Parathyroid adenoma (tissue), 2 donors: Measurements from ENCODE around the gene RPS23.

Experiments used
- H2AFZ ChIP-seq: fragments of 300-600 bp; sonication (generic); one replicate; pipeline ENCODE4 v1.7.0; 2017; ENCODE audit warnings: antibody characterized with exemption, mild to moderate bottlenecking
- H3K27ac ChIP-seq: fragments of 300-600 bp; sonication (generic); one replicate; pipeline ENCODE4 v1.7.0; 2017
- H3K27me3 ChIP-seq: fragments of 300-600 bp; sonication (generic); one replicate; pipeline ENCODE4 v1.7.0; 2017; ENCODE audit warnings: low read length; ENCODE audit not compliant: control insufficient read depth, insufficient read depth
- H3K36me3 ChIP-seq: fragments of 300-600 bp; sonication (generic); one replicate; pipeline ENCODE4 v1.7.0; 2017; ENCODE audit warnings: low read length; ENCODE audit not compliant: control insufficient read depth, insufficient read depth
- H3K4me1 ChIP-seq: fragments of 300-600 bp; sonication (generic); one replicate; pipeline ENCODE4 v1.7.0; 2017; ENCODE audit warnings: control low read depth
- H3K4me2 ChIP-seq: fragments of 300-600 bp; sonication (generic); one replicate; pipeline ENCODE4 v1.7.0; 2017; ENCODE audit warnings: low read length
- H3K4me3 ChIP-seq: fragments of 300-600 bp; sonication (generic); one replicate; pipeline ENCODE4 v1.7.0; 2017; ENCODE audit warnings: low read depth, low read length
- H3K79me2 ChIP-seq: fragments of 300-600 bp; sonication (generic); one replicate; pipeline ENCODE4 v1.7.0; 2017; ENCODE audit warnings: control low read depth
- H3K9ac ChIP-seq: fragments of 300-600 bp; sonication (generic); one replicate; pipeline ENCODE4 v1.7.0; 2017; ENCODE audit warnings: mild to moderate bottlenecking
- H3K9me3 ChIP-seq: fragments of 300-600 bp; sonication (generic); one replicate; pipeline ENCODE4 v1.7.0; 2017; ENCODE audit warnings: low read length; ENCODE audit not compliant: control insufficient read depth
- CTCF ChIP-seq: fragments of 300-600 bp; sonication (generic); IDR thresholded peaks from one replicate; pipeline ENCODE4 v1.7.0; 2017; ENCODE audit warnings: antibody characterized with exemption, mild to moderate bottlenecking
- donor health status: primary hyperparathyroidism.

The RPS23 gene

GRCh38 chr5:82252744-82253143 is 25.4 kb downstream of the RPS23 start:
- H3K27ac ChIP-seq: no peak overlapping the region
- H3K4me3 ChIP-seq: no peak overlapping the region
- TF ChIP-seq CTCF: no peak
- no peaks in the 10 kb centered on the region for H3K27me3 ChIP-seq
- H3K4me1 ChIP-seq: no peaks in the 10 kb centered on the region
- H3K9ac ChIP-seq: no peak overlapping the region
- H3K4me2 ChIP-seq: no peak overlapping the region
- no peaks in the 10 kb centered on the region for H3K79me2 ChIP-seq
- no peak overlapping the region for H2AFZ ChIP-seq
- no peaks in the 10 kb centered on the region for H3K9me3 ChIP-seq
- H3K36me3 ChIP-seq: no peaks in the 10 kb centered on the region

GRCh38 chr5:82246960-82247574 is 31.1 kb downstream of the RPS23 start:
- TF ChIP-seq CTCF: no peak
- no peak overlapping the region for H2AFZ ChIP-seq

GRCh38 chr5:82244854-82245635 is 33.1 kb downstream of the RPS23 start:
- no peaks in the 10 kb centered on the region for H3K36me3 ChIP-seq
- no peak overlapping the region for H3K9ac ChIP-seq
- no peak overlapping the region for H3K27ac ChIP-seq
- TF ChIP-seq CTCF: peak; percentile 14
- peak overlapping the region; percentile 39 for H3K4me2 ChIP-seq
- no peaks in the 10 kb centered on the region for H3K79me2 ChIP-seq
- peak overlapping the region; percentile 8 for H2AFZ ChIP-seq
- H3K4me3 ChIP-seq: no peak overlapping the region
- no peaks in the 10 kb centered on the region for H3K27me3 ChIP-seq
- H3K9me3 ChIP-seq: no peaks in the 10 kb centered on the region
- H3K4me1 ChIP-seq: no peaks in the 10 kb centered on the region

More at GRCh38 chr5:82246960-82247574, 31.1 kb downstream of the RPS23 start:
- Histone ChIP-seq H3K4me3 (no peak overlapping the region), H3K36me3 (no peaks in the 10 kb centered on the region), H3K4me2 (no peak overlapping the region), H3K79me2 (no peaks in the 10 kb centered on the region), H3K4me1 (no peaks in the 10 kb centered on the region), H3K27ac (no peak overlapping the region), H3K9ac (no peak overlapping the region), H3K9me3 (no peaks in the 10 kb centered on the region), H3K27me3 (no peaks in the 10 kb centered on the region)

- H3K27ac ChIP-seq: no peak overlapping the region
- no peak overlapping the region for H3K9ac ChIP-seq
- no peaks in the 10 kb centered on the region for H3K79me2 ChIP-seq
- no peak overlapping the region for H3K4me3 ChIP-seq
- no peak overlapping the region for H3K4me2 ChIP-seq
- H2AFZ ChIP-seq: no peak overlapping the region
- no peak for TF ChIP-seq CTCF
- H3K9me3 ChIP-seq: no peaks in the 10 kb centered on the region
- no peaks in the 10 kb centered on the region for H3K27me3 ChIP-seq
- H3K4me1 ChIP-seq: no peaks in the 10 kb centered on the region
- H3K36me3 ChIP-seq: no peaks in the 10 kb centered on the region
Observed at GRCh38 chr5:82244151-82244550, 34.0 kb downstream of the RPS23 start.
